Progenitor cell of endocrine pancreas (in vitro differentiated cells): ENCODE data around the gene BICDL2. TPM values are rescaled to one million over a fixed set of nuclear protein-coding genes. Genes with fewer than 3 reads are reported as not detected.
"Not testable (repeated sequence)": the region's sequence is repeated elsewhere in the genome, so short reads cannot be mapped to it uniquely, and the experiment has no call there.

Experiments
- DNase-seq: peaks from one replicate; pipeline ENCODE4 v3.0.0; 2021; ENCODE audit warnings: low spot score; ENCODE audit not compliant: unreplicated experiment
- H3K27ac Mint-ChIP-seq: 2 replicates; pipeline ENCODE4 v1.8.0; 2021; ENCODE audit warnings: mild to moderate bottlenecking, moderate library complexity, mixed read lengths
- H3K27me3 Mint-ChIP-seq: 2 replicates; pipeline ENCODE4 v1.8.0; 2021; ENCODE audit warnings: mixed read lengths
- H3K36me3 Mint-ChIP-seq: 2 replicates; pipeline ENCODE4 v1.8.0; 2022; ENCODE audit warnings: mixed read lengths; ENCODE audit not compliant: insufficient read depth
- H3K4me1 Mint-ChIP-seq: 2 replicates; pipeline ENCODE4 v1.8.0; 2021; ENCODE audit warnings: low read depth, mixed read lengths
- H3K4me3 Mint-ChIP-seq: 2 replicates; pipeline ENCODE4 v1.8.0; 2021; ENCODE audit warnings: low read depth, mild to moderate bottlenecking, moderate library complexity, mixed read lengths
- H3K9me3 Mint-ChIP-seq: 2 replicates; pipeline ENCODE4 v1.8.0; 2021; ENCODE audit warnings: low read depth, mixed read lengths
- total RNA-seq: library from RNA; stranded (reverse); gene quantifications from 2 replicates; pipeline ENCODE4 v1.2.1, GENCODE V29; 2021
- TF ChIP-seq, protein P1 (sequence below): fragments of 200-600 bp; sonication (generic); IDR thresholded peaks from one replicate; pipeline ENCODE4 v1.5.0; 2021; ENCODE audit warnings: antibody characterized with exemption, mild to moderate bottlenecking; ENCODE audit not compliant: unreplicated experiment

The BICDL2 gene
- total RNA-seq, 1 donor from 2014 or later, result 10.4 TPM

GRCh38 chr16:3080024-3080423 is 43.3 kb upstream of the BICDL2 start:
- H3K4me1 Mint-ChIP-seq, result no peaks in the 10 kb centered on the region
- H3K9me3 Mint-ChIP-seq, result no peaks in the 10 kb centered on the region
- H3K27me3 Mint-ChIP-seq, result peaks cover 22% of the 10 kb centered on the region
- no peak overlapping the region for H3K4me3 Mint-ChIP-seq
- no peaks in the 10 kb centered on the region for H3K36me3 Mint-ChIP-seq
- no peak overlapping the region for H3K27ac Mint-ChIP-seq
- TF ChIP-seq, protein P1, sequence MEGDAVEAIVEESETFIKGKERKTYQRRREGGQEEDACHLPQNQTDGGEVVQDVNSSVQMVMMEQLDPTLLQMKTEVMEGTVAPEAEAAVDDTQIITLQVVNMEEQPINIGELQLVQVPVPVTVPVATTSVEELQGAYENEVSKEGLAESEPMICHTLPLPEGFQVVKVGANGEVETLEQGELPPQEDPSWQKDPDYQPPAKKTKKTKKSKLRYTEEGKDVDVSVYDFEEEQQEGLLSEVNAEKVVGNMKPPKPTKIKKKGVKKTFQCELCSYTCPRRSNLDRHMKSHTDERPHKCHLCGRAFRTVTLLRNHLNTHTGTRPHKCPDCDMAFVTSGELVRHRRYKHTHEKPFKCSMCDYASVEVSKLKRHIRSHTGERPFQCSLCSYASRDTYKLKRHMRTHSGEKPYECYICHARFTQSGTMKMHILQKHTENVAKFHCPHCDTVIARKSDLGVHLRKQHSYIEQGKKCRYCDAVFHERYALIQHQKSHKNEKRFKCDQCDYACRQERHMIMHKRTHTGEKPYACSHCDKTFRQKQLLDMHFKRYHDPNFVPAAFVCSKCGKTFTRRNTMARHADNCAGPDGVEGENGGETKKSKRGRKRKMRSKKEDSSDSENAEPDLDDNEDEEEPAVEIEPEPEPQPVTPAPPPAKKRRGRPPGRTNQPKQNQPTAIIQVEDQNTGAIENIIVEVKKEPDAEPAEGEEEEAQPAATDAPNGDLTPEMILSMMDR, result no peak
- DNase-seq, result no peak

DNA sequence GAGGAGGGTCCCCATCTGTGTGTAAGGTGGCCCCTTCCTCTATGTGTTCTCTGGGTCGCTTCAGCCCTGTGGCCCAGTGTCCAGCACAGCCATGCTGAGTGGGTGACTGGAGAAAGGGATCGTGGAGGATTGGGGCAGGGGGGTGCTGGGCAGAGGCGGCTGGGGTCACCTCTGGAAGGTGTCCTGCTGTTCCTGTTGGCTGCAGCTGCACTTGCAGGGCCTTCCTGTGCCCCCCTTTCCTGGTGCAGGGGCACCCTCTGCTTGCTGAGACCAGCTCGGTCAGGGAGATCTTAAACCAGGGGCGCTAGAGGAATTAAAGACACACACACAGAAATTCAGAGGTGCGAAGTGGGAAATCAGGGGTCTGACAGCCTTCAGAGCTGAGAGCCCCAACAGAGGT is 39.8 kb upstream of the BICDL2 start:
- no peaks in the 10 kb centered on the region for H3K36me3 Mint-ChIP-seq

DNA sequence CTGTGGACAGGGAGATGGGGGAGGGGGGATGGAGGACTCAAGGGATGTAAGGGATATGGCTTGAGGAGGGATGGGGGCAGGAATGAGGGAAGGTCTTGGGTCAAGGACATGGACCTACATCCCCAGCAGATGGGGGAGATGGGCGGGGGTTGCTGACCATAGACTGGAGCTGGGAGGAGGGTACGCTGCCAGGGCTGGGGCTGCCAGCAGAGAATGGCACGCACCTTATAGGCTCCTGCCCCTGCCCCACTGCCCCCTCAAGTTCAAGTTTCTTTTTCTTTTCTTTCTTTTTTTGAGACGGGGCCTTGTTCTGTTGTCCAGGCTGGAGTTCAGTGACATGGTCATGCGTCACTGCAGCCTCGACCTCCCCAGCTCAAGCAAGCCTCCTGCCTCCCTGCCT is 39.2 kb upstream of the BICDL2 start:
- not testable (repeated sequence) for H3K9me3 Mint-ChIP-seq, H3K27ac Mint-ChIP-seq, H3K36me3 Mint-ChIP-seq, H3K4me3 Mint-ChIP-seq, H3K4me1 Mint-ChIP-seq, DNase-seq
- peaks cover 47% of the 10 kb centered on the region for H3K27me3 Mint-ChIP-seq

More for the DNA sequence above, 39.8 kb upstream of the BICDL2 start:
- Mint-ChIP-seq H3K27me3 (peaks cover 44% of the 10 kb centered on the region), H3K27ac (no peak overlapping the region), H3K9me3 (no peaks in the 10 kb centered on the region), H3K4me3 (no peak overlapping the region), H3K4me1 (no peaks in the 10 kb centered on the region)
- TF ChIP-seq, protein P1, result no peak
- DNase-seq, result no peak

DNA sequence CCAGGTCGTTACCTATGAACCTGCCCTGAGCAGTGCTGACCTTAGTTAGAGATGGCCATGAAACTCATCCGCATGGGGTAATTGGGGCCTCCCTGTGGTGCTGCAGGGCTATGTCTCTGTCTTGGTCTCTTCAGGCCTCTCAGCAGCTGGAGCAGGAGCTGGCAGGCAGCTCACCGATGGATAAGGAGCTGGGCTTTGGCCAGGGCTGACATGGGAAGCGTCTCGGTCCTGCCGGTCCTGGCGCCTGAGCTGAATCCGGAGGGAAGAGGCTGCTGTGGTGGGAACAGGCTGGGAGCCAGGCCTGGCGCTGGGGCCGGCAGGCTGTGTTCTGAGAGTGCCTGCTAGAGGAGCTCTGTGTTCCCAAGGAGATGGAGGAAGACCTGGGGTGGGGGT is 38.8 kb upstream of the BICDL2 start:
- no peaks in the 10 kb centered on the region for H3K4me1 Mint-ChIP-seq
- no peak overlapping the region for H3K4me3 Mint-ChIP-seq
- TF ChIP-seq, protein P1, result no peak
- no peaks in the 10 kb centered on the region for H3K36me3 Mint-ChIP-seq
- peaks cover 43% of the 10 kb centered on the region for H3K27me3 Mint-ChIP-seq
- DNase-seq, result no peak
- H3K27ac Mint-ChIP-seq, result no peak overlapping the region
- no peaks in the 10 kb centered on the region for H3K9me3 Mint-ChIP-seq

GRCh38 chr16:3074860-3075522 is 38.2 kb upstream of the BICDL2 start:
- Mint-ChIP-seq H3K4me3 (no peak overlapping the region), H3K27me3 (peaks cover 43% of the 10 kb centered on the region), H3K27ac (no peak overlapping the region), H3K9me3 (no peaks in the 10 kb centered on the region), H3K4me1 (no peaks in the 10 kb centered on the region), H3K36me3 (no peaks in the 10 kb centered on the region)
- no peak for DNase-seq
- TF ChIP-seq, protein P1, result no peak

DNA sequence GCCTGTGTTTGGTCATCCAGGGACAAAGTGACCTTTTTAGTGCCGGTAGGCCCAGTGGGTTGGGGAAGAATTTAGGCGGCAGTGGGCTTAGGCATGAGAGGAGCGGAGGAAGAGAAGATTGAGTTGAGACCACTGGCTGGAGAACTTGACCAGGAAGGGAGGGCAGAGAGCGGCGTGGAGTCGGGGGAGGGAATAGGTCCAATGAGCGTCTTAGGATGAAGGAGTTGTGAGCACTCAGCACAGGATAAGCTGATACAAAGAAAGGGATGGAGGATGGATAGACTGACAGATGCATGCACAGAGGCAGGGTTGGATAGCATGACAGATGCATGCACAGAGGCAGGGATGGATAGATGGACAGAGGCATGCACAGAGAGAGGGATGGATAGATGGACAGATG is 36.7 kb upstream of the BICDL2 start:
- H3K4me1 Mint-ChIP-seq, result no peaks in the 10 kb centered on the region
- DNase-seq, result no peak
- no peaks in the 10 kb centered on the region for H3K9me3 Mint-ChIP-seq
- no peak overlapping the region for H3K4me3 Mint-ChIP-seq
- peaks cover 43% of the 10 kb centered on the region for H3K27me3 Mint-ChIP-seq
- TF ChIP-seq, protein P1, result no peak
- no peaks in the 10 kb centered on the region for H3K36me3 Mint-ChIP-seq
- no peak overlapping the region for H3K27ac Mint-ChIP-seq

- not testable (repeated sequence) for H3K4me3 Mint-ChIP-seq, DNase-seq, H3K9me3 Mint-ChIP-seq, H3K27ac Mint-ChIP-seq, H3K4me1 Mint-ChIP-seq, H3K36me3 Mint-ChIP-seq
- H3K27me3 Mint-ChIP-seq, result peaks cover 41% of the 10 kb centered on the region
These were observed 36.0 kb upstream of the BICDL2 start for GRCh38 chr16:3072576-3073263.

DNA sequence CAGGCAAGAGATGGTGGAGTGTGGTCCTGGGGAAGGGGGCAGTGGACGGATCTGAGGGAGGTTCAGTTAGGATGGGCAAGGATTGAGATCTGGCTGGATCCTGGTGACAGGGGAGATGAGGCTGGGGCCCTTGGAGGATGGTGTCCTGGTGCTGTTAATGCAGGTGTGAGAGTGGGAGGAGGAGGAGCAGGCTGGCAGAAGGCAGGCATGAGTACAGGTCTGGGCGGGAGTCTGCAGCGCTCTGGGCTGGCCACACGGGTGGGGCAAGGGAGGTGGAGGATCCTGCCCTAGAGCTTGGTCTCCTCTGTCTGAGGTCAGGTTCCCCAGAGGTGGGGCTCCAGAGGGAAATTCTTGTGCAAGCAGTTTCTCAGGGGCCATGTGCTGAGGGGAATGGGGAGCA is 35.4 kb upstream of the BICDL2 start:
- not testable (repeated sequence) for H3K9me3 Mint-ChIP-seq, H3K36me3 Mint-ChIP-seq, DNase-seq, H3K27ac Mint-ChIP-seq, H3K4me1 Mint-ChIP-seq, H3K4me3 Mint-ChIP-seq
- peaks cover 40% of the 10 kb centered on the region for H3K27me3 Mint-ChIP-seq
